HS-5 (cell line): ENCODE data around the gene PRMT3.
"Not testable (repeated sequence)": the region's sequence is repeated elsewhere in the genome, so short reads cannot be mapped to it uniquely, and the experiment has no call there.

ENCODE experiments used
- DNase-seq: peaks from one replicate; pipeline ENCODE4 v3.0.0-alpha.2; 2012; ENCODE audit warnings: low read depth

The PRMT3 gene

GRCh38 chr11:20518323-20518834 lies 130.9 kb downstream of the PRMT3 start:
- no peak for DNase-seq

GRCh38 chr11:20522536-20522935 lies 135.0 kb downstream of the PRMT3 start:
- no peak for DNase-seq

- DNase-seq, result no peak
These were observed 142.2 kb downstream of the PRMT3 start for GRCh38 chr11:20529757-20530156.

- no peak for DNase-seq
These were observed 143.6 kb downstream of the PRMT3 start for GRCh38 chr11:20530942-20531703.

- DNase-seq, result no peak
These were observed 147.9 kb downstream of the PRMT3 start for GRCh38 chr11:20535271-20535881.

DNA sequence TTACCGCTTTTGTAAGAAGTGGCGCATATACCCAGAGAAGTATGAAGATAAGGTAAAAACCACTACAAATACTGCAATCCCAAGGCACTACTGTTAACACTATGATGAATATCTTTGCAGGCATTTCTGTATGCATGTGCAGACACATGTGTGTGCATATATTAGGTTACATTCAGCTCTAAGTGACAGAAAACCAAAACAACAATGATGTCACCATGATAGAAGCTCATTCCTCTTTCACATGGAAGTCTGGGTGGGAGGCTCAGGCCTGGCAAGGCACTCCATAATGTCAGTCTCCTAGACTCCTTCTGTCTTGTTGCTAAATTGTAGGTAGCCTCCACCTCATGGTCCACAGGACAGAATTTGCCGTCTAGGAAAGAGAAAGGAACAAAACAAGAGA lies 148.8 kb downstream of the PRMT3 start:
- no peak for DNase-seq

DNA sequence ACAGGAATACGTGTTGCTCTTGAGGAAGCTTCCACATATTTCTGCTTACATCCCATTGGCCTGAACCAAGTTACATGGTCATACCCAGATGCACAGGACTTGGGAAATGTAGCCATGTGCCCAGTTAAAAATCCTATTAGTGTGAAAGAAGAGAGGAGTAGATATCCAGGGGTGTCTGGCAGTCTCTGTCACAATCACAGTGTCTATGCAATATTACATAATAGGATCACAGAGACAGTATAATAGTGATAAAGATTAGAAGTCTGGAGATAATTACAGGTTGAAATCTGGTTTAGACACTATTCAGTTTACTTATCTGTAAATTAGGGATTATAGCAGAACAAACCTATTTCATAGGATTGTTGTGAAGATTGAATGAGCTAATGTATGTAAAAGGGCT lies 149.3 kb downstream of the PRMT3 start:
- no peak for DNase-seq

DNA sequence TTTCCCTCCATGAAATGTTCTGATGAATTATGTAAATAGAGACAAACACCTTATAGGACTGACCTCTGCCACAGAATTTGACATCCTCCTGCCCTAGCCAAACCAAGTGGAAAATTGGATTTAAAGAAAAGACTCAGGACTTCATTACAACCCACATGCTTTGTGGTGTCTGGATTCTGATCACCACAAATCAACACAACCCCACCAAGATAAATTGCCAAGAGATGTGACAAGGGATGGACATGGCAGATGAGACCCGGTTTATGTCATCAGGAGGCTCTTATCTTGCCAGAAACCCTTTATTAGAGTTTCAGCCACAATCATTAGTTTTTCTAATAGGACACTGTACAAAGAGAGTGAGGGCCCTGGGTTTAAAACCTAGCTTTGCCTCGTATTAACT lies 154.0 kb downstream of the PRMT3 start:
- no peak for DNase-seq

DNA sequence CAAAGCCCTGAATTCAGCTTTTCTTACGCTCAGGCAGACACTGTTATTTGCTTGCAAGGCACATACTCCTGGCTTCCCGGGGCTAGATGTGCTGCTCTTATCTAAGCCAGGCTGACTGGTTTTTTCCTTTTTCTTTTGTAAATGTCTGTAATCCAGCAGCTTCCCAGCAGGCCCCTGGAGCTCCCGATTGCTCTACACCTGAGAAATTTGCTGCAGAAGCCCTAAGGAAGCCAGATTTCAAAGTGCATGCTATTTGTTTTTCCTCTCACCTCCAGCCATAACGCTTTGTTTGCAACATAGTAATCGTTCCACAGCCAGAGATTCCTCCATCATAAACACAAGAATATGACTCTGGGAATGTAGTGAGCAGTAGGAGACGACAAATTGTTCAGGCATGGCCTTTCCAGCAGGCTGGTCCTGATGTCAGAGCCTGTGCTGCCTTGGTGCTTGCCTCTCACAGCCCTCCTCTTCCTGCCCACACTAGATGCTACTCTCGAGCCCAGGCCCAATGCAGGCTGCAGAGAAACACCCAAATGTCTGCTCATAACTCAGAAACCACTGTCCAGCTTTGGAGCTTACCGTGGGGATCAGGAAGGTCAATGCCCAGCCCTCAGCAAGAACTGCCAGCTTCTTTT lies 157.2 kb downstream of the PRMT3 start:
- no peak for DNase-seq

DNA sequence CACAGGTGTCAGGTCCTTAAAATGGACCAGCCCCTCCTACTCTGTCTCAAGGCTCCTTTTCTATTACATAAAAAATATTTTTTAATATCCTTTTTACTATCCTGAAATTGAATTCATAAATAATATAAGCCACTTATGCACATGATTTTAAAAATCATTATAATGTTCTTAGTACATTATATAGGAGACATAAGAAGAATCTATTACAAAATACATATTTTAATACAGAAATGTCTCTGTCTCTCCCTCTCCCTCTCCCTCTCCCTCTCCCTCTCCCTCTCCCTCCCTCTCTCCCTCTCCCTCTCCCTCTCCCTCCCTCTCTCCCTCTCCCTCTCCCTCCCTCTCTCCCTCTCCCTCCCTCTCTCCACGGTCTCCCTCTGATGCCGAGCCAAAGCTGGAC lies 159.9 kb downstream of the PRMT3 start:
- no peak for DNase-seq

DNA sequence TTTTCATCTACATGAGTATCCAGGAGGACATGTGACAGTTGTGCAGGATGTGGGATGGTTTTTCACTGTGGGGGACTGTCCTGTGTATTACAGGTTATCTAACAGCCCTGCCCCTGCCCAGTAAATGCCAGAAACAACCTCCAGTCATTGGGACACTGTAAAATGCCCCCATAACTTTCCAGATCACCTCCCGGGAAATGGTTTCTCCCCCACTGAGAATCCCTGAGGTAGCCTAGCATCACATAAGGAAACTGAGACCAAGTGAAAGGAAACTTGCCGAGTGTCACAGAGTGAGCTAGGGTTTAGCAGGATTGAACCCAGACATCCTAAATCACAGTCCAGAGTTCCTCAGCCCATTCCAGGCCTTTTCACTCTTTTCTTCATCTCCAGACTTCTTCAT lies 163.6 kb downstream of the PRMT3 start:
- DNase-seq, result no peak

DNA sequence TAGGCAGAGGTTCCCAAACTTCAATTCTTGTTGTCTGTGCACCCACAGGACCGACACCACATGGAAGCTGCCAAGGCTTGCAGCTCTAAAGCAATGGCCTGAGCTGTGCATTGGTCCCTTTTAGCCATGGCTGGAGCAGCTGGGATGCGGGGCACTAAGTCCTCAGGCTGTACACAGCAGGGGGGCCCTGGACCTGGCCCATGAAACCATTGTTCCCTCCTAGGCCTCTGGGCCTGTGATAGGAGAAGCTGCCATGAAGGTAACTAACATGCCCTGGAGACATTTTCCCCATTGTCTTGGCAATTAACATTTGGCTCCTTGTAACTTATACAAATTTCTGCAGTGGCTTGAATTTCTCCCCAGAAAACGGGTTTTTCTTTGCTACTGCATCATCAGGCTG lies 168.3 kb downstream of the PRMT3 start:
- DNase-seq, result no peak

- not testable (repeated sequence) for DNase-seq
These were observed 168.9 kb downstream of the PRMT3 start for GRCh38 chr11:20556396-20556795.

DNA sequence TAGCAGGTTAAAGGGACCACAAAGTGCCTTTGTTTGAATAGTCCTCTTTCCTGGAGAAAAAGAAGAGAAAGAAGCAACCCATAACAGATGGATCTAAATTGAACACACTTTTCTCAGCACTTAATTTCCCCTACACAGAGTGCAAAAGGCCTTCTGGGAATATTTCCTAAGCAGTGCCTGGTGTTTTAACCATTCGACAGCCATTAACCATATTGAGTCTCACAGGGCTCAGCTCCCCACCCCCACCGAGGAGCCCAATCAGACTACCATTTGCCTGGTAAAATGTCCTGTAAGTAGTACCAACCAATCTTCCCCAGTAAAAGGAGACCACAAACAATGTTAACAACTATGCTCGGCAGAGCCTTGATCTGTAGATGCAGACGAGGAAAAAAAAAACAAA lies 171.2 kb downstream of the PRMT3 start:
- no peak for DNase-seq
